Osteoblast (primary cell): ENCODE results near the gene LBX1. TPM values are rescaled to one million over a fixed set of nuclear protein-coding genes. Genes with fewer than 3 reads are reported as not detected.

Experiments used
- DNase-seq: peaks from one replicate; pipeline ENCODE4 v3.0.0; 2011; ENCODE audit warnings: low spot score, mixed read lengths; ENCODE audit not compliant: insufficient read length; ENCODE audit errors: missing footprints
- H2AFZ ChIP-seq: 2 replicates; pipeline ENCODE4 v1.6.0; 2011; ENCODE audit warnings: mild to moderate bottlenecking, low read length
- H3K27ac ChIP-seq: 2 replicates; pipeline ENCODE4 v1.5.1; 2011; ENCODE audit warnings: mild to moderate bottlenecking, low read depth, low read length, moderate library complexity
- H3K27me3 ChIP-seq: 2 replicates; pipeline ENCODE4 v1.6.0; 2012; ENCODE audit warnings: mild to moderate bottlenecking, control low read depth, inconsistent platforms, low read length, moderate library complexity; ENCODE audit not compliant: insufficient read depth
- H3K36me3 ChIP-seq: 2 replicates; pipeline ENCODE4 v1.5.1; 2011; ENCODE audit warnings: mild to moderate bottlenecking, low read length, control low read depth, moderate library complexity; ENCODE audit not compliant: insufficient read depth
- H3K4me1 ChIP-seq: 2 replicates; pipeline ENCODE4 v1.5.1; 2011; ENCODE audit warnings: mild to moderate bottlenecking, low read length, control low read depth, moderate library complexity; ENCODE audit not compliant: insufficient read depth
- H3K4me2 ChIP-seq: 2 replicates; pipeline ENCODE4 v1.6.0; 2011; ENCODE audit warnings: mild to moderate bottlenecking, low read length; ENCODE audit not compliant: insufficient read depth
- H3K4me3 ChIP-seq: fragments of 200-600 bp; sonication (generic); 3 replicates; pipeline ENCODE4 v1.5.1; 2012; ENCODE audit warnings: mild to moderate bottlenecking, low read length, inconsistent platforms; ENCODE audit not compliant: insufficient read depth
- H3K79me2 ChIP-seq: 2 replicates; pipeline ENCODE4 v1.6.0; 2012; ENCODE audit warnings: mild to moderate bottlenecking, low read length, control low read depth, inconsistent platforms; ENCODE audit not compliant: insufficient read depth
- H3K9me3 ChIP-seq: 2 replicates; pipeline ENCODE4 v1.5.1; 2011; ENCODE audit warnings: low read depth, low read length, control low read depth
- H4K20me1 ChIP-seq: 2 replicates; pipeline ENCODE4 v1.6.0; 2012; ENCODE audit warnings: mild to moderate bottlenecking, low read length, control low read depth; ENCODE audit not compliant: insufficient read depth
- total RNA-seq: library from RNA; depleted of rRNA; stranded (reverse); fragments of >200 nt; gene quantifications from 2 replicates; pipeline ENCODE4 v1.2.3, GENCODE V29; 2012
- TF ChIP-seq, protein P1 (sequence below): IDR thresholded peaks from 2 replicates; pipeline ENCODE4 v1.5.1; 2011; ENCODE audit warnings: mild to moderate bottlenecking, low read depth, low read length, moderate library complexity; ENCODE audit errors: extremely low read depth

Gene LBX1
- total RNA-seq, 1 donor, result not detected

DNA sequence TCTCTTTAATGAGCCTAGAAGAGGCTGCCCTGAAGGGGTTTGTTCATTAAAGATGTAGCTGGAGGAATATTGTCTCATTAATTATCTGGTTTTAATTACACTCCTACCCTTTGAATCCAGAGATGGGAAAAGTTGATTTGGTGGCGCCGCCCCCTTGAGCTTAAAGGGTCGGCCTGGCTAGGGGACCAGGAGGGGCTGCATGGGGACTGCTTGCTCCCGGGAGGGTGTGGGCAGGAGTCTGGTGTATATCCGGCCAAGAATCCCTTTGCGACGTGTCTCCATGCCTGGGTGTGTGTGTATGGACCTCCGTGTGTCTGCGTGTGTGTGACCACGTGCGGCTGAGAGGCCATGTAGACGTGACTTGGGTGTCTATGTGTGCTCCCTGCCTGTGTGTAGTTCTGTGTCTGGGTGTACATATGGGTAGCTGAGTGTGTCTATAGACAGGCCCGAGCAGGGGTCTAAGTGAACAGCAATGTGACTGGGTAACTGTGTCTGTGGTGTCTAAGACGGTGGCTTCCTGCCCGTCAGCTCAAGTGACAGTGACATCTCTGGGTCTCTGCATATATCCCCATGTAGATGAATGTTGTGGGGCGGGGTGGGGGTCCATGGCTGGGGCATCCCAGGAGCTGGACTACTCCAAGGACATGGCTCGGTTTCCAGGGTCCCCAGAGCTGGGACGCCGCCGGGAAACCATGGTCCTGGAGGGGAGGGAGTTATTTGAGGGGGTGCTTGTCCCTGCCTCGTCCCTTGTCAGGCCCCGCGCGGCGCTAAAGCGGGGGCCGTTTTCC is 10.7 kb downstream of the LBX1 start:
- Histone ChIP-seq H3K9me3 (no peaks in the 10 kb centered on the region), H3K27ac (no peak overlapping the region), H3K79me2 (no peaks in the 10 kb centered on the region), H3K4me2 (no peak overlapping the region), H4K20me1 (peaks cover 6% of the 10 kb centered on the region), H3K36me3 (no peaks in the 10 kb centered on the region), H3K27me3 (peaks cover 97% of the 10 kb centered on the region), H2AFZ (no peak overlapping the region), H3K4me1 (peaks cover 6% of the 10 kb centered on the region), H3K4me3 (no peak overlapping the region)
- TF ChIP-seq, protein P1, sequence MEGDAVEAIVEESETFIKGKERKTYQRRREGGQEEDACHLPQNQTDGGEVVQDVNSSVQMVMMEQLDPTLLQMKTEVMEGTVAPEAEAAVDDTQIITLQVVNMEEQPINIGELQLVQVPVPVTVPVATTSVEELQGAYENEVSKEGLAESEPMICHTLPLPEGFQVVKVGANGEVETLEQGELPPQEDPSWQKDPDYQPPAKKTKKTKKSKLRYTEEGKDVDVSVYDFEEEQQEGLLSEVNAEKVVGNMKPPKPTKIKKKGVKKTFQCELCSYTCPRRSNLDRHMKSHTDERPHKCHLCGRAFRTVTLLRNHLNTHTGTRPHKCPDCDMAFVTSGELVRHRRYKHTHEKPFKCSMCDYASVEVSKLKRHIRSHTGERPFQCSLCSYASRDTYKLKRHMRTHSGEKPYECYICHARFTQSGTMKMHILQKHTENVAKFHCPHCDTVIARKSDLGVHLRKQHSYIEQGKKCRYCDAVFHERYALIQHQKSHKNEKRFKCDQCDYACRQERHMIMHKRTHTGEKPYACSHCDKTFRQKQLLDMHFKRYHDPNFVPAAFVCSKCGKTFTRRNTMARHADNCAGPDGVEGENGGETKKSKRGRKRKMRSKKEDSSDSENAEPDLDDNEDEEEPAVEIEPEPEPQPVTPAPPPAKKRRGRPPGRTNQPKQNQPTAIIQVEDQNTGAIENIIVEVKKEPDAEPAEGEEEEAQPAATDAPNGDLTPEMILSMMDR, result no peak
- peak; percentile 86 for DNase-seq

DNA sequence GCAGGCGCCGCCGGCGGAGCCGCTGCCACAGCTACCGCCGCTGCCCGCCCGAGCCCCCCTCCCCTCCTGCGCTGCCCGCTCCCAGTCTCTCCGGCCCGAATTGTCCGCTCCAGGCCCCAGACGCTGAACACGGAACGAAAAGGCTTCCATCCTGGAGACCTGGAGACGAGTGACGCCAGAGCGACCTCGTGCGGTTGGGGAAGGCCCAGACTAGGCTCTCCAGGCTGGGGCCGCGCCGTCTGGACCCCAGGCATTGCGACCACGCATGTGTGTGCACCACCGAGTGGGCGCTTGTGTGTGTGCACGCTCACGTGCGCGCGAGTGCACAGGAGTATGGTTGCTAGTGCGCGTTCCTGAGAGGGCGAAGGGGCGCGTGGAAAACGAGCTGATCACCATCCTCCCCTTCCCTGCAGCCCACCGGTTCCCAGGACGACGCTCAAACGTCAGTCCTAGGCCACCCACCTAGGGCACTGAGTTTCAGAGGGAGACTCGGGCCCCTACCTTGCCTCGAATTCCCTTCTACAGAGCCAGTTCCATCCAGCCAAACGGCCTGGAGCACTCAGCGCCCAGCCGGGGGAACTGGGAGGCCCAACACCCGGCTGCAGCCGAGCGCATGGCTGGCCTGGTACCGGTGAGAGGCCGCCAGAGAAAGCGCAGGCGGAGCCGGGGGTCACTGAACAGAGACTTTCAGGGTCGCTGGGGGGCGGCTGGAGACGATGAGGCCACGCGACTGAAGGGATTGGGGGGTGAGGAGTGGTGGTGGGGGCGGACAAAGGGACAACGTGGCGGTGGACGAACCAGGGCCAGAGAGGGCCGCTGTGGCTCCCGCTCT is 11.6 kb downstream of the LBX1 start:
- H3K36me3 ChIP-seq, result no peaks in the 10 kb centered on the region
- peaks cover 6% of the 10 kb centered on the region for H3K4me1 ChIP-seq
- H4K20me1 ChIP-seq, result peaks cover 6% of the 10 kb centered on the region
- no peak overlapping the region for H2AFZ ChIP-seq
- no peaks in the 10 kb centered on the region for H3K79me2 ChIP-seq
- no peak overlapping the region for H3K27ac ChIP-seq
- H3K4me3 ChIP-seq, result no peak overlapping the region
- H3K4me2 ChIP-seq, result no peak overlapping the region
- peak; percentile 92 for DNase-seq
- no peaks in the 10 kb centered on the region for H3K9me3 ChIP-seq
- peaks cover 88% of the 10 kb centered on the region for H3K27me3 ChIP-seq
- TF ChIP-seq, protein P1, result peak; percentile 19

DNA sequence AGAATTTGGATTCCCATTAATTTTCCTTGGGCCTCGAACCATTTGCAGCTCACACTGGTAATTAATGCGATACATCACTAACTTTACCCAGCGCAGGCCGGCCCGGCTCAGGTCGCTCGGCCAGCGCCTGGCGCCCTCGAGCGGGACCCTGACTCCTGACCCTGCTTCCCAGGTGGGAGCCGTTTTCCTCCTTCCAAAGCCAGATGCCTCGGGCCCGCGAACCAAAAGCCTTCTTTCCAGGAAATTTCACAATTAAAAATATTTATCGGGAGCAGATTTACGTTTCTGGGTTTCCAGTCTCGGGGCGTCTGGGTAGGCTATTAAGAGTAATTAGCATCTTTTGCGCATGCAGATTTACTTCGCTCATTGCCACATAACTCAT is 12.2 kb downstream of the LBX1 start:
- peaks cover 6% of the 10 kb centered on the region for H4K20me1 ChIP-seq
- H3K36me3 ChIP-seq, result no peaks in the 10 kb centered on the region
- H3K9me3 ChIP-seq, result no peaks in the 10 kb centered on the region
- TF ChIP-seq, protein P1, result no peak
- H3K27me3 ChIP-seq, result peaks cover 87% of the 10 kb centered on the region
- peaks cover 6% of the 10 kb centered on the region for H3K4me1 ChIP-seq
- no peak overlapping the region for H3K4me3 ChIP-seq
- no peaks in the 10 kb centered on the region for H3K79me2 ChIP-seq
- no peak for DNase-seq
- H3K4me2 ChIP-seq, result no peak overlapping the region
- no peak overlapping the region for H3K27ac ChIP-seq
- no peak overlapping the region for H2AFZ ChIP-seq
